NCI-H2171 (cell line): ENCODE results near the gene TMEM191C.
"Not testable (repeated sequence)": the region's sequence is repeated elsewhere in the genome, so short reads cannot be mapped to it uniquely, and the experiment has no call there.

Experiments used
- DNase-seq: peaks from one replicate; lab custom pipeline; 2025; lab: John Stamatoyannopoulos, UW

The TMEM191C gene

DNA sequence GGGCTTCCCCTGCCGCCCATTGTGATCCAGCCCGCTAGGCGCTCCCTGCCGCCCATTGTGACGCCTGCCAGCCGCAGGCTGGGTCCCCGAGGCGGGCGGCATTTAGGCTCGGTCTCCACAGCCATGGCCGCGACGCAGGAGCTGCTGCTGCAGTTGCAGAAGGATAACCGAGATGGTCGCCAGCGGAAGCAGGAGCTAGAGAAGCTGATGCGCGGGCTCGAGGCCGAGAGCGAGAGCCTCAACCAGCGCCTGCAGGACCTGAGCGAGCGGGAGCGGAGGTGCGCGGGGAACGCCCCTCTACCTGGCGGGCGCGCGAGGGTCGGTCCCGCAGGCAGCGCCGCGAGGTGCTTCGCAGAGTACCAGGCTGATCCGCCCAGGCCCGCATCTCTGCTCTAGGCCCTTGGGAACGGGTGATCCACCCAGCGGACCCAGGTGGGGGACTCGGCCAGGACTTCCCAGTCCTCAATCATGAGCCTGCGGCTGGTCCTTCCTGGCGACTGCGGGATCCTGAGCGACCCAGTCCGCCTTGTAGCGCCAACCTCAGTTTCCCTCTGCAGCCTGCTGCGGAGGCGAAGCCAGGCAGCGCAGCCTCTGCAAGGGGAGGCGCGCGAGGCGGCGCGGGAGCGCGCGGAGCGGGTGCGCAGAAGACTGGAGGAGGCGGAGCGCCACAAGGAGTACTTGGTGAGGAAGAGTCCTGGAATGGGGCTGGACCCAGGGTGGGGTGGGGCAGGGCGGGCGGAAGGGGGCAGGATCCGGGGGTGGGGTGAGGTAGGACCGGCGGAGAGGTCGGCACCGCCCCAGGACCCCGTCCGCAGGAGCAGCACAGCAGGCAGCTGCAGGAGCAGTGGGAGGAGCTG lies at the start of gene TMEM191C:
Gene TMEM191C (plus strand): TSS at position 51 of the 857 bp plus-strand sequence. CDS start 73 bp downstream, at position 124.
- not testable (repeated sequence) for DNase-seq

DNA sequence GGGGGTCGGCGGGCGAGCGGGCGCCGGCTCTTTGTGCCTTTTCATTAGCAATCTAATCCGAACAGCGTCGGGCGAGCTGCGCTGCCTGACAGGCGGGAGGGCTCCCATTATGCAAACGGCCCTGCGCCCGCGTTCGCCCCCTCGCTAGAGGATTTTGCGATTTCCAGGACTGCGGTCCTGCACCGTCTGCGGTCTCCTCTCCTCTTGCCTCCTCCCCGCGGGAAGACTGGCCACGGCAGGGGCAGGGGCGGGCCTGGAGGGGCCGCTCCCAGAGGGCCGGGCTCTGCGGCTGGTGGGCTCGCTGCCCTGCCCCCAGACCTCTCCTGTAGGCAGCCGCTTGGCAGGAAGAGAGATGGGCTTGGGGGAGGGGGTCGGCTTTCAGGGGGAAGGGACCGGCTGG lies 49.3 kb upstream of the TMEM191C start:
- not testable (repeated sequence) for DNase-seq

DNA sequence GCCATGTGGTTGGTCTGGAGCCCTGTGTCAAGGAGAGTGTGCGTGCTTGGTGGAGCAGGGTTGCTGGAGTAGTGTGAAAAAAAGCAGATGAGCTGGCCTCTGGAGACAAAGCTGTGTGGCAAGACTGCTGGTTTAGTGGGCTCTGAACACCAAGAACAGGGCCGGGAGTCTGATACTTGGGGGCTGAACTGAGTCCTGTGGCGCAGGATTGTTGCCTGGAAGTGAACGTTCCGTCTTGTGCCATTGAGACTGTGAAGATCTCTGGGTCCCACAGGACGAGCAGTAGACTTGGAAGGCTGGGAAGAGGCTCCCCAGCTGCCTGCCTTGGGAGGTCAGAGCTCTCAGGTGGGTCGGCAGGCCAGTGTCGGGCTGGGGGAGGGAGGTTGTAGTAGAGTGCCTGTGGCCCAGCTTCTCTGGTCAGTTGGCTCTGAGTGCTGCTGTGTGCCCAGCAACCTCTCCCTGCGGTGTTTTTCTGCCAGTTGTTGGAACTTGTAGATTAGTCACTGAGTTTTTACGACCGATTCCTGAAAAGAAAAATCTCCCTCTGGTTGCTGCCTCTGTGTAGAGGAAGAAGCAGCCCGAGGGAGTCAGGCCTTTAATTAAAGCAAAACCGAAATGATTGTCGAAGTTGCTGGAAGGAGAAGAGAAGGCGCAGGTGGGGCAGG lies 48.1 kb upstream of the TMEM191C start:
- DNase-seq = not testable (repeated sequence)

DNA sequence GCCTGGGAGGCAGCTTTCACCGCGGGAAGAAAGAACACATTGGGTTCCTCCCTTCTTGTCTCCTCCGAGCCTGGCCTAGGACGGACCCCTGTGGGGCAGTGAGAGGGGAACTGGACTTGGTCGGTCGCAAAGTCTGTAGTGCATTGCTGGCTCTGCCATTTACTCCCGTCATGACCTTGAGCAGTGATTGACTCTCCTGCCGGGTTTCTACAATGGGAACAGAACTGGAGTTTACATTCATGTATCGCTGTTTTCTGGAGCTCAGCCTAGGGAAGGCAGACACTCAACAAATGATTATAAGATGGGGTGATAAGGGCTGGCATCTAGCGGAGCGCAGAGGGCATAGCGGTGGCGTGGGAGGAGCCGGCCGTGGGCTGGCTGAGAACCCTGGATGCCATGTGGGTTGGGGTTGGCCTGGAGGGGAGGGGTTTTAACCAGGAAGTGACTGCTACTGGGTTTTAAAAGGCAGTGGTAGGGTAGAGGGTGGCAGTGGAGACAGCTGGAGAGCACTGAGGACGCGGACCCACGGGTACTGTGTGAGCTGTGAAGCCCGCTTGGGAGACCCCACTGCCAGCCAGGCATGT lies 46.9 kb upstream of the TMEM191C start:
- DNase-seq = not testable (repeated sequence)

DNA sequence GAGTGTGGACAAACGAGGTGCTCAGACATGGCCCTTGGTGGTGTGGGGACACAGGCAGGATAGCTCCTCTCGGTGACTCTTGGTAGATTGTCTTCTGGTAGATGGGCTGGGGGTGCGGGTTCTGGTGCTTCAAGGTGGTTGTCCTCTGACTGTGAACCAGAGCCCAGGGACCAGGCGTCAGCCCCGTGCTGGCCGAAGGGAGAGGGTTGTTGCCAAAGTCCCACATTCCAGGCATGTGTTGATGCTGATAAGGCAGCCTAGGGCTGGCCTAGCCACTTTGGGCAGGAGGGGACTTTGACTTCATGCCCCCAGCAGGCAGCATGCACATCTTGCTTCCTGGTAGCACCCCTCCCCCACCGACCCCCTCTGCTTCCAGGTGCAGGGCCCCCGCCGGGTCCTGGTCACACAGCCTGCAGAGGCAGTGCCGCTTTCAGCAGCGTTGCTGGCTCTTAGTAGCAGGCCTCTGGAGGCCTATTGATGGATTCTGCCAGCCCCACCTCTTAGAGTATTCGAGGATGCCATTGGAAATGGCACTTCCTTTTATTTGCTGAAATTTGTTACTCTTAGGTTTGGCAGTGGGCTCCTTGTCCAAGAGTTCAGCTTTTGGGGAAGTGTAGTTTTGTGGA lies 43.0 kb upstream of the TMEM191C start:
- not testable (repeated sequence) for DNase-seq

DNA sequence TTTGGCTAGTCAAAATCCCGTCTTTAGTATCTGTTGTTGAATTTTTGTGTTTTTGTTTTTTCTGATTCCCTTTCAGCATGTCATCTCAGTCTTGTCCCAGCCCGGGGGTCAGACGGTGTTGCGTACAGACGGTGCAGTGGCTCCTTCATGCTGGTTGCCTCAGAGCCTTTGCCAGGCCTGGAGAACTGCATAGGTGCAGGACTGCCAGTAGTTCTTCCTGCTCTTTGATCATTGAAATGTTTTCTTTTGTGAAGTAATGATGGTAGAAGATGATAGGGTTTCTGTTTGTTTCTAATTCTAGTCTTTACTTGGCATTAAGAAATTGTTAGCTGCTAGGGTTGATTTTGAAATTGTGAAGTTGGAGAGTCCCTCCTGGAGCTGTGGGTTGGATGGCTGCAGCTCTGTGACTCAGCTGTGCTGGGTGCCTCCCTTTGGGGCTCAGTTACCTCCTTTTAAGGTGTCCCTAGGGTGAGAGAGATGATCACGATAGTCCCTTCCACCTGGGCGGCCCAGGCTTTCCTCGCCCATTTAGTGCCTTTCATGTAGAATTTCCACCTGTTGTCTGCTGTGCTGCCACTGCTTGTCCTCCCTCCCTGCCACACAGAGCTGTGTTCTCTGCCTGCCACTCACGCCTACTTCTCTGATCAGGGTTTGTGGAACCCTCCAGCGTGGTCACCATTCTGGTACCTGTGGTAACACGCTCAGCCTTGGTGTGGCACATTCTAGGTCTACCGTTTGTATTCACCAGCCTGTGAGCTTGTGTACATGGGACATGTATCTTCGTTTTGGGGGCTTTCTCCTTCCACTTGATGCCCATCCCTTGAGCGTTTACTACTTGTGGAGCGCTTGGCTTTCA lies 32.6 kb upstream of the TMEM191C start:
- not testable (repeated sequence) for DNase-seq

DNA sequence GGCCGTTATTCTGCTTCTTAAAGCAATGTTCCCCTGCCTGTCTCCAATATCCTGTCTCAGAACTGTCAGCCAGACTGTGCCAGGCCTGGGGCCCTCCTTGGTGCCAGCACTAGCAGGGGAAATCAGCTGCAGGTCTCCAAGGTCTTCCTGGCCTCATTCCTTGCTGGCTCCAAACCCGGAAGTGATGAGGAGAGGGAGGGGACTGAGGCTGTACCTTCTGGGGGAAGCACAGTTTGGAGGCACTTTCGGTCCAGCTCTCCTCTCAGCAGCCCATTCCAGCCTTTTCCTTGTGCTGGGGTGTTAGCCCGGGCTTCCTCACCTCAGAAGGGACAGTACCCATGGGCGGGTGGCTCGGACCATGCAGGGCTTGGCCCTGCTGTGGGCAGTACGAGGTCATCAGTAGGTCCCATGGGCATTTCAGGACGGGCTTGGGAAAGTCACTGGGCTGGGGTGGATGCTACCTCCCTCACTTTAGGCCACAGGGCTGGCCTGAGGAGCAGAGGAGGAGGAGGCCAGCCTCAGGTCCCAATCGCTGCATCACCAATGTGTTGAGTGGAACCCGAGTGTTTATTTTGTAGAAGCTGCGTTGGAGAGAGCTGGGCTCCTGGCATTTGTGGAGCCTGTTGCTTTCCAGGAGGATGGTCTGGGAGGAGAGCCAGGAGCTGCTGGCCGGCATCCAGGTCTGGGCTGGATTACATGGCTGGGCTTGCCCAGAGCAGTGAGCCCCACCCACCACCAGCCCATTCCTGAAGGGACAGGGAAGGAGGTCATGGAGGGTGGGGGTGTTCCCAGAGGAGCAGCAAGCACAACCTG lies 31.0 kb upstream of the TMEM191C start:
- not testable (repeated sequence) for DNase-seq

DNA sequence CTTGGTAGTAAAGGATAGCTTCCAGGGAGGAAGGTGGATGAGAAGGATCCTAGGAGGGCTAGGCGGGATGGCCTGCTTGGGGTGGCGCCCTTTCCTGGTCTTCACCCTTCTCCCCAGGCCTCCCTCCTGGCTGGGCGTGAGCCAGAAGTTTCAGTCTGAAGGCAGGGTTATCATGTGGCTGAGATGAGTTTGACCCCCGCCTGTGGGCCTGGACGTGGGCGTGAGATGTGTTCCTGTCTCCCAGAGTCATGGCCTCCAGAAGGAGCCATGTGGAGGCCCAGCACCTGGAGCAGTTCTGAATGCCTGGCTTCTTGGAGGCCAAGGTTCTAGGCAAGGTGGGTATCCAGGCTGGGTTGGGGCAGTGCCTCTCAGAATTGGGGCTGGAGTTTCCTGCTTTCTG lies 29.2 kb upstream of the TMEM191C start:
- not testable (repeated sequence) for DNase-seq

DNA sequence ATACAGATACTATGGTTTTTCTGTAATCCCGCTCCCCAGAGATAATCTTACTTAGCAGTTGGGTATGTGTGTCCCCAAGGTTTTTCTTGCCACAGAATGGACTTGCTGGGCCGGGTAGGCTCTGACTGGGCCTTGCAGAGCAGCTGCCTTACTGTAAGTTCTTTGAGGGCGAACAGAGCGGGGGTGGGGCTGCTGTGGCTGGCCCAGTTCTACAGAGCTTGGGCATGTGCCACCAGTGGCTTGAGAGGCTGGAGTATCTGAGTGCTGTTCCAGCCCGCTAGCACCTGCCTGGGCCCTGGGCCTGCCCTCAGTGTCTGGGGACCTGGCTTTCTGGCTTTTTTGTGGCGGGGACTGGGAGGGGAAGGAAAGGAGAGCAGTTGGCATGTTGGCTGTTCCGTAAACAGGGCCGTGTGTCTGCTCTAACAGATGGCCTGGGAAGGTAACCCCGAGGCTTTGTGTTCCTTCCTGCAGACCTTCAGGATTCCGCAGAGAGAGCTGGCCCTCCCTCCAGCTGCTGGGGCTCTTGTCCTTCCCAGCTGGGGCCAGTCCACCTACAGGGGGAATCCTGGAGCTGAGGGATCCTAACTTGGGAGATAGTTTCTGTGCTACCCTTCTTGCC lies 27.1 kb upstream of the TMEM191C start:
- DNase-seq = not testable (repeated sequence)

DNA sequence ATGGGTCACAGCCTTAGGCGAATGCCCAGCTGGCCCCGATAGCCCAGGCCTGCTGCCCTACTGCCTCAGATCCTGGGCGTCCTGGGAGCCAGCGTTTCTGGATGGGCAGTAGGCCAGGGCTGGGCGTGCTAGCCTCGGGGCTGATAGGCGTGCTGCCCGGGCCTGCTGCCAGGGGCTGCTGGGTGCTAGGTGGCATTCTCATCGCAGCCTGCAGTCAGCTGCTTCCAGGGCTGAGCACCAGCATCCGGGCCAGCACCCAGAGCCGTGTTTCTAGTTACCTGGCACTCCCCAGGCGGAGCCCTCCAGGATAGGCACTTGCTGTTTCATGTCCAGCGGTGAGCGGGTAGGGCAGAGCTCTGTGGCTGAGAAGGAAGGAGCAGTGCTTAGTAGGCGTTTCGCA lies 26.5 kb upstream of the TMEM191C start:
- not testable (repeated sequence) for DNase-seq

DNA sequence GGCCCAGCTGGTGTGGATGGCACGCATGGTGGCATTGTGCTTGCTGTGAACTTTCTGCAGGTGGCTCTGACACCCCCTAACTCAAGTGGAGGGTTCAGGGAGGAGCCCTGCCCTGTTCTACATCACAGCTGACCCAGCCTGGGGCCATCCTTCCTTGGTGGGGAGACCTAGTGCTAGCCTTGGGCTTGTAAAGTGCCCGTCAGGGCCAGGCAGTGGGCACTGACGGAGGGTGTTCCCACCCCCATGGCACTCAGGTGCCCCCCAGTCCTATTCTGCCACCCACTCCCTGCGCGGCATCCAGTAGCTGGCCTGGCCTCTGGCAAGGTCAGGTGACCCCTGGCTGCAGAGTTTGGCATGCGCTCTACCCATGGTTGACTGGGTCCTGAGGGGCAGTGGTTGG lies 26.0 kb upstream of the TMEM191C start:
- not testable (repeated sequence) for DNase-seq

DNA sequence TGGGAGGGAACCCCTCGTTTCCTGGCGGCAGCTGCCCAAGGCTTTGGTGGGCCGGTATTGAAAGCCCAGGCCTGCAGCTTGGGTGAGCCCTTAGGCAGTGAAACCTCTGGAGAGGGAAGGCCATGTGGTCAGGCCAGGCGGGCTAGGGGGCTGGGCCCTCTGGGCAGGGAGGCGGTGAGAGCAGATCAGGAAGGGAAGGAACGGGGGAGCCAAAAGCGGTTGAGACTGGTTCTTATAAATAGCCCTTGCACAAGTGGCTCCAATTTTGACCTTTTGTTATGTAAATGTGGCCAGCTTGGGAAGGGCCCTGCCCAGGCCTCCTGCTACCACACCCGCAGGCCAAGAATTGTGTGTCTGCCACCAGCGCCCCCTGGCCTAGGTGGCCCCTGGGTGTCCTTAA lies 25.1 kb upstream of the TMEM191C start:
- DNase-seq = not testable (repeated sequence)

DNA sequence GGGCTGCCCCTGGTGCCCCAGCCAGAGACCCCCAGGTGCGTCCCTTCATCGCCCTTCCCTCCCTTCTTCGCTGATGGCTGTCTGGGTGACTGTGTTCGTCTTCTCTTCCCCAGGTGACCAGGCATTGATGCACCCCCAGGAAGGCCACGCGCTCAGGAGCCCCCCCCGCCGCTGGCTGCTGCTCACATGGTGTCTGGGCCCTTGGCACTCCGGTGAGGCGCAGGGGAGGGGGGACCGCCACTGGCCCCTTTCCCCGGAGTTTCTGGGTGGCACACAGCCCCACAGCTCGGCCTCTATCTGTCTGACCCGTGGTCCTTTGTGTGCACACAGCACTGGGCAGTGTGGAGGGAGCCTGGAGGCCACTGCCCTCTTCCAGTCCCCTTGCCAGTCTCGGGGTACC lies 24.5 kb upstream of the TMEM191C start:
- DNase-seq = not testable (repeated sequence)

DNA sequence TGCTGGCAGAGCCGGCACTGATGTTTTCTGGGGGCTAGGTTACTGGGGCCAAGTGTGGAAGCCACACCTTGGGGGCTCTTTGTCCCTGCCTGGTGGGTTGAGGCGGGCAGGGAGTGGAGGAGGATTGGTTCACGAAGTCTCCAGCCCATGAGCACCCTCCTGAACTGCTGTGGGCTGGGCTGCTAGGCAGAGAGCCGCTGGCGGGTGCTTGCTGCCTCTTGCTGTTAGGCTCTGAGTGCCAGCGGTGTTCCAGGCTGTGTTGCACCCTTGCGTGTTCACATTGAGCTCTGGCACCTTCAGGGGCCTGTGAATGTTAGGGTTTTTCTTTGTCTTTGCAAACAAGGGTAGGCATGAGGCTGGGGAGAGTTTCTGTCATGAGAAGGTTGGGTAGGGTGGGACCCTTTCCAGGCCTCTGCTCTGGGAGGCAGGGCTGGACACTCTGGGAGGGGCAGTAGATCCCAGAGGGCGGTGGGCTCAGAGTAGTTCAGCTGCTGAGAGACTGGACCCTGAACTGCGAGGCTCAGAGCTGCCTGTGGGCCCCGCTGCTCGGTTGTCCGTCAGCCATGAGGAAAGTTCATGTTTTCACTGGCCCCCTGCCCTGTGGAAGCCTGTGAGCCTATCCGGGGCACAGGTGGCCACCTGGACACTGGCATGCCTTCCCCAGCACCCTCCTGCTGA lies 24.0 kb upstream of the TMEM191C start:
- no peak for DNase-seq

DNA sequence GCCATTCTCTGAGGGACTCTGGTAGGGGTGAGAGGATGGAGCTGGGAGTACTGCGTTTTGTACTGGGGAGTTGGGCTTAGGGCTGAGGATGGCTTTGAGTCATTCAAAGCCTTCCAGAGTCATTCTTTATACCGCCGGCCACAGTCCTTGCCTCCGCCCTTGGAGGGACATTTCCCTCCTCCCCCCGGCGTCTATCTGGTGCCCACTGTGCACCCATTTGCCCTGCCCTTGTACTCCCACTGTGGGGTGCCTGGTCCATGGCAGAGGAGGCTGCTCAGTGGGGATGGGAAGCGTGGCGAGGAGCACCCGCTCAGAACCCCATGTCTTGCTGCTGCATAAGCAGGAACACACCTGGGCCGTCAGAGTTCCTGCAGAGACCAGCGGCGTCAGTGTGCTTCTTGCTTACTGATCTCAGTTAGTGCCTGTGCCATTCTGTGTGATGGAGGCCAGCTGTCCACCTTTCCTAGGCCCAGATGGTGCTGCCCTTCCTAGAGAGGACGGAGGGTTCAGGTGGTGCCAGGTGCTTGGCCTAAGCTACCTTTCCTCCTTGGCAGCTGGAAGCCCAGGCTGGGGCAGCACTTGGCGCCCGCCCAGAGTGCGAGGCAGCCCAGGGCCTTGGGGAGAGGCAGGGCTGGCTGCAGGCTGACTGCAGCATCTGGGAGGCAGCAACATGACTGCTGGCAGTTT lies 23.3 kb upstream of the TMEM191C start:
- no peak for DNase-seq

DNA sequence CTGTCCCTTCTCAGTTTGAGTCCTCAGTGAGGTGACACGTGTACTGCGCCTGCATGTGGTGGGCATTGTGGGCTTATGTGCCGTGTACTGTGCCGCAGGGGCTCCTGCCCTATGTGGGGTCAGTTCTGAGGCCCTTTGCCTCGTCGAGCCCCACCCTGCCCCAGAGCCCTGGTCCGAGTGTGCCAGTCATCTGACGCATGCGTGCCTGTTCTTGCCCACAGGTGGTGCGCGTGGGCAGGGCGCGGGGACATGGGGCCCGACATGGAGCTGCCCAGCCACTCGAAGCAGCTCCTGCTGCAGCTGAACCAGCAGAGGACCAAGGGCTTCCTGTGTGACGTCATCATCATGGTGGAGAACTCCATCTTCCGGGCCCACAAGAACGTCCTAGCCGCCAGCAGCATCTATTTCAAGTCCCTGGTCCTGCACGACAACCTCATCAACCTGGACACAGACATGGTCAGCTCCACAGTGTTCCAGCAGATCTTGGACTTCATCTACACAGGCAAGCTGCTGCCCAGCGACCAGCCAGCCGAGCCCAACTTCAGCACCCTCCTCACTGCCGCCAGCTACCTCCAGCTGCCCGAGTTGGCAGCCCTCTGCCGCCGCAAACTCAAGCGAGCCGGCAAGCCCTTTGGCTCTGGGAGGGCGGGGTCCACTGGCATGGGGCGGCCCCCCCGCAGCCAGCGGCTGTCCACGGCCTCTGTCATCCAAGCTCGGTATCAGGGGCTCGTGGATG lies 22.3 kb upstream of the TMEM191C start:
- no peak for DNase-seq

DNA sequence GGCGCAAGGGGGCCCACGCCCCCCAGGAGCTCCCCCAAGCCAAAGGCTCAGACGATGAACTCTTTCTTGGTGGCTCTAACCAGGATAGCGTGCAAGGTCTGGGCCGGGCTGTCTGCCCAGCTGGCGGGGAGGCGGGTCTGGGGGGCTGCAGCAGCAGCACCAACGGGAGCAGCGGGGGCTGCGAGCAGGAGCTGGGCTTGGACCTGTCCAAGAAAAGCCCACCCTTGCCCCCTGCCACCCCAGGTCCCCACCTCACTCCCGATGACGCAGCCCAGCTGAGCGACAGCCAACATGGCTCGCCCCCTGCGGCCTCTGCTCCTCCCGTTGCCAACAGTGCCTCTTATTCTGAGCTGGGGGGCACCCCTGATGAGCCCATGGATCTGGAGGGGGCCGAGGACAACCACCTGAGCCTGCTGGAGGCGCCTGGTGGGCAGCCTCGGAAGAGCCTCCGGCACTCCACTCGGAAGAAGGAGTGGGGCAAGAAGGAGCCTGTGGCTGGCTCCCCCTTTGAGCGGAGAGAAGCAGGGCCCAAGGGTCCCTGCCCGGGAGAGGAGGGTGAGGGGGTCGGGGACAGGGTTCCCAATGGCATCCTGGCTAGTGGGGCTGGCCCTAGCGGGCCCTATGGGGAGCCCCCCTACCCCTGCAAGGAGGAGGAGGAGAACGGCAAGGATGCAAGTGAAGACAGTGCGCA lies 21.6 kb upstream of the TMEM191C start:
- DNase-seq = no peak
